H7 (cell line): Measurements from ENCODE around the gene ZNF530. TPM values are rescaled to one million over a fixed set of nuclear protein-coding genes. Genes with fewer than 3 reads are reported as not detected.
A peak's percentile ranks its signal among the peaks of the same experiment; 100 is the strongest.

Experiments
- DNase-seq: peaks from one replicate; pipeline ENCODE4 v3.0.0; 2012
- H3K27me3 ChIP-seq: 2 replicates; pipeline ENCODE4 v1.6.0; 2011; ENCODE audit warnings: mild to moderate bottlenecking, low read length; ENCODE audit not compliant: control insufficient read depth, insufficient read depth
- H3K36me3 ChIP-seq: replicated peaks from 2 replicates; pipeline ENCODE4 v1.5.1; 2011; ENCODE audit warnings: low read length; ENCODE audit not compliant: control insufficient read depth, insufficient read depth
- H3K4me3 ChIP-seq: 2 replicates; pipeline ENCODE4 v1.5.1; 2011; ENCODE audit warnings: low read depth, mild to moderate bottlenecking, control low read depth, low read length, moderate library complexity; ENCODE audit not compliant: insufficient read depth
- total RNA-seq: library from RNA; depleted of rRNA; stranded (reverse); fragments of >200 nt; shearing (Covaris generic); gene quantifications from 2 replicates; pipeline ENCODE4 v1.2.3, GENCODE V29; 2014

ZNF530 gene
- total RNA-seq, 1 experiment from 2014 or later = 7.2 TPM

GRCh38 chr19:57583521-57584416, 15.9 kb upstream of the ZNF530 start, which contains the start of gene ZIK1:
ZIK1 (plus strand) TSS chr19:57584145; CDS start chr19:57584357, 212 bp downstream.
- Histone ChIP-seq H3K4me3 (peak within 1 kb of the TSS; percentile 76), H3K27me3 (peaks cover 3% of the 10 kb centered on the region; the same call in 1 of the 2 replicates), H3K36me3 (peaks cover 16% of the 10 kb centered on the region)
- DNase-seq = peak; percentile 98

GRCh38 chr19:57587529-57587928, 12.2 kb upstream of the ZNF530 start:
- DNase-seq = no peak
- peaks cover 41% of the 10 kb centered on the region for H3K36me3 ChIP-seq
- peaks cover 3% of the 10 kb centered on the region; the same call in 1 of the 2 replicates for H3K27me3 ChIP-seq
- no peak overlapping the region for H3K4me3 ChIP-seq

- Histone ChIP-seq H3K4me3 (peak overlapping the region; percentile 88; the same call in 1 of the 2 replicates), H3K36me3 (peaks cover under 1% of the 10 kb centered on the region; the same call in 1 of the 2 replicates), H3K27me3 (no peaks in the 10 kb centered on the region)
- no peak for DNase-seq
Measured at GRCh38 chr19:57599377-57599760, 316 bp upstream of the ZNF530 start.

- DNase-seq = no peak
- H3K4me3 ChIP-seq = no peak overlapping the region
- H3K27me3 ChIP-seq = no peaks in the 10 kb centered on the region
- peaks cover 16% of the 10 kb centered on the region for H3K36me3 ChIP-seq
Measured at GRCh38 chr19:57606931-57607330, 7.2 kb downstream of the ZNF530 start.

- Histone ChIP-seq H3K4me3 (no peak overlapping the region), H3K36me3 (peaks cover 10% of the 10 kb centered on the region)
- no peak for DNase-seq
Measured at GRCh38 chr19:57611113-57611512, 11.4 kb downstream of the ZNF530 start.

GRCh38 chr19:57613941-57614743, 14.5 kb downstream of the ZNF530 start, which contains the start of gene ZNF134:
ZNF134 (plus strand) TSS chr19:57614242; CDS start chr19:57619469, 5,227 bp downstream.
- Histone ChIP-seq H3K27me3 (no peaks in the 10 kb centered on the region), H3K36me3 (peaks cover 29% of the 10 kb centered on the region), H3K4me3 (peak within 1 kb of the TSS; percentile 90)
- peak; percentile 95 for DNase-seq

More at GRCh38 chr19:57611113-57611512, 11.4 kb downstream of the ZNF530 start:
- H3K27me3 ChIP-seq = no peaks in the 10 kb centered on the region

GRCh38 chr19:57615346-57615745, 15.7 kb downstream of the ZNF530 start:
- Histone ChIP-seq H3K27me3 (no peaks in the 10 kb centered on the region), H3K4me3 (peak overlapping the region; percentile 90; the same call in 1 of the 2 replicates), H3K36me3 (peaks cover 41% of the 10 kb centered on the region)
- DNase-seq = no peak

- H3K4me3 ChIP-seq = no peak overlapping the region
- no peaks in the 10 kb centered on the region for H3K27me3 ChIP-seq
- peaks cover 64% of the 10 kb centered on the region for H3K36me3 ChIP-seq
- no peak for DNase-seq
Measured at GRCh38 chr19:57620673-57621348, 21.1 kb downstream of the ZNF530 start.

GRCh38 chr19:57623091-57623490, 23.4 kb downstream of the ZNF530 start:
- H3K4me3 ChIP-seq = no peak overlapping the region
- no peak for DNase-seq
- H3K27me3 ChIP-seq = no peaks in the 10 kb centered on the region
- H3K36me3 ChIP-seq = peaks cover 45% of the 10 kb centered on the region

GRCh38 chr19:57632987-57633831, 33.5 kb downstream of the ZNF530 start, which contains the start of gene ZNF211:
ZNF211 (plus strand) TSS chr19:57633168; CDS start chr19:57633347, 179 bp downstream.
- Histone ChIP-seq H3K36me3 (peaks cover 6% of the 10 kb centered on the region), H3K4me3 (peak within 1 kb of the TSS; percentile 92), H3K27me3 (no peaks in the 10 kb centered on the region)
- DNase-seq = peak; percentile 97

GRCh38 chr19:57633832-57634131, 34.1 kb downstream of the ZNF530 start:
- peaks cover 6% of the 10 kb centered on the region for H3K36me3 ChIP-seq
- DNase-seq = no peak
- H3K27me3 ChIP-seq = no peaks in the 10 kb centered on the region
- H3K4me3 ChIP-seq = peak overlapping the region; percentile 92

GRCh38 chr19:57637379-57637778, 37.7 kb downstream of the ZNF530 start:
- Histone ChIP-seq H3K4me3 (no peak overlapping the region), H3K27me3 (no peaks in the 10 kb centered on the region), H3K36me3 (peaks cover 25% of the 10 kb centered on the region)
- DNase-seq = no peak

- Histone ChIP-seq H3K4me3 (no peak overlapping the region), H3K27me3 (no peaks in the 10 kb centered on the region), H3K36me3 (peaks cover 20% of the 10 kb centered on the region)
- no peak for DNase-seq
Measured at GRCh38 chr19:57641715-57642234, 42.1 kb downstream of the ZNF530 start.
